Measurements from ENCODE around the gene TOMM6.
A peak's percentile ranks its signal among the peaks of the same experiment; 100 is the strongest.

Gene TOMM6

DNA sequence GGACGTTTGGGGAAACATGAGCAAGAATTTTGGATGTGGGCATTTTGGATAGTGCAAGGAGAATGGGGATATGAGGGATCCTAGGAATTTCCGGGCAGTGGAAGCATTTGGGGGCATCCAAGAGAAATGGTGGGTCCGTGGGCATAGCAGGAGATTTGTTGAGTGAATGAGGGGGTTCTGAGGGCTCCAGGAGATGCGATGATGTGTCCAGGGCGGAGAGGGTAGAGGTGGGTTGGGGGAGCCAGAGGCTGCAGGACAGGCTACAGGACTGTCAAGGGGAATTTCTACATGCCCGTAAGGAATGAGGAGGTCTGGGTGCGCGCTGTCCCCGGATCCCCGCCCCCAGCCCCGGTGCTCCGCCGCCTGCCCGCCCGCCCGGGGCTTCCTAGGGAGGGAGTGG is 8.2 kb upstream of the TOMM6 start:
- Histone ChIP-seq H3K36me3 (ENCODE audit: insufficient read depth, low read length) (peaks cover 9% of the 10 kb centered on the region; the same call in 1 of the 2 replicates), H3K9ac (ENCODE audit: insufficient read length) (peak overlapping the region; percentile 81), H3K27ac (no peak overlapping the region), H3K4me3 (peak overlapping the region; percentile 91), H3K9me3 (ENCODE audit: low read depth, low read length) (no peaks in the 10 kb centered on the region)
- no peak for DNase-seq (ENCODE audit: low read depth, low spot score)
- TF ChIP-seq FOXP2 (optimal IDR thresholded peaks at IDR 0.05; ENCODE audit: control extremely low read depth, extremely low read length, insufficient read depth), result no peak
- TF ChIP-seq EZH2 (IDR thresholded peaks at IDR 0.05), result no peak
- TF ChIP-seq POLR2AphosphoS5 (IDR thresholded peaks at IDR 0.05; ENCODE audit: borderline replicate concordance, low read depth, low read length), result no peak

DNA sequence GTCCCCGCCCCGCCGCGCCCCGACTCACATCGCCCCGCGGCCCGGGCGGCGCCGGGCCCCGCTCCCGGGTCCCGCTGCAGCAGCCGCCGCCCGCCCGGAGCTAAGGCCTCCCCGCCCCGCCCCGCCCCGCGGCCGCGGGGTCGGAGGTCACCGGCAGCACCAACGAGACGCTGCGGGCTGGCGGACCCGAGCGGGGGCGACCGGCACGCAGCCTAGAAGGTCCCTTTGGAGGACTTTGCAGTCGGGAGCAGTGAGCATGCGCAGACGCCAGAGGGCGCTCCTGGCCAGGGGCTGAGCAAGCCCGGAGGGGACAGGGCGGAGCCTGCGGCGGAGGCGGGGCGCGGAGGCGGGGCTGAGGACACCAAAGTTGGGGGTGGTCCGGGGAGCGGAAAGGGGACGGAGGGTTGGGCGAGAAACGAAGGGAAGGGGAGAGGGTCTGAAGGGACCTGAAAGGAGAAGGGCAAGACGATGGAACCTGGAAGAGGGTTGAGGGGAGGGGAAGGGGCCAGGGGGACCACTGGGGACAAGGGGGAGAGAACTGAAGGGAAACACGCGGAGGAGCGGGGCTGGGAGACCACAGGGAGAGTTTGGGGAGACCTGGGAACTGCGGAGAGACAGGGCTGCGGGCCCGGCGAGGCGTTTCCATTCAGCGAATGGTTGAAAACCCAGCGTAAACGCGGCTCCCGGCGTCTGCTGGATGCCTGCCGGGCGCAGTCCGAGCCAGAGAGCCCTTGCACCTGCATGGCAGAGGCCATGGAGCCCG is 7.5 kb upstream of the TOMM6 start, which contains the start of gene FRS3:
Gene FRS3 (minus strand): TSS at position 113 of the 763 bp plus-strand sequence. CDS start 2,913 bp downstream, outside the sequence.
- peak within 1 kb of the TSS; percentile 81 for H3K9ac ChIP-seq (ENCODE audit: insufficient read length)
- no peak within 1 kb of the TSS for H3K27ac ChIP-seq

DNA sequence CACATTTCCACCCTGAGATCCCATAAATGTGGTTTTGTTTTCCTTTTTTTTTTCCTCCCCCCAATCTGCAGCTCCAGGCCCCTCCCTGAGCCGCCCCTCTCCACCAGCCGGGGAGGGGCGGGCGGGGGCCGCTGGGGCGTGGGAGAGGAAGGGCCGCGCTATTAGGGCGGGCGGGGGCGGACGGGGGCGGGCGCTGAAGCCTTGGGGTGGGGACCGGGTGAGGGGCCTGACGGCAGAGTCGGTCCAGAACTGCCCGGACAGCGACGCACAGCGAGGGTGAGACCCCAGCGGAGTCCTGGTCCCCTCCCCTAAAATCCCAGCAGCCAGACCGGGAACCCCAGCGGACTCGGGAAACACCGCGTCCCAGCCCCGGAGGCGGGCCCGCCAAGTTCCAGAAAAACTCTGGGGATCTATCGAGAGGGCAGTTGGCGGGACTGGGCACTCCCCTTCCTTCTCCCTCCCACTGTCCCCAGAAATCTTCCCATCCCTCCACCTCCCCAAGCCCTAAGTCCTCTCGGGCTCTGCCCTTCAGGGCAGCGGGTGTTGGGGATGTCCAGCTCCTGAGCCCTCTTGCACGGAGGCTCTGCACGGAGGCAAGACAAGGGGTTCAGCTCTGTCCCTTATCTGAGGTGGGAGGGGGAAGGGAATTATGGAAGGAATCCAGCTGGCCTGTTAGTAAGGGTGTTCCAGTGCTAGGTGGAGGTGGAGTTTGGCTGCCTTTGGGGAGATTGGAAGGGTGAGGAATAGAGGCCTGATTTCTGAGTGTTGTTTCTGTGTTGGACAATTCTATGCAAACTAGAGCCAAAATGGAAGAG is 6.7 kb upstream of the TOMM6 start, which contains the start of gene PRICKLE4:
Gene PRICKLE4 (plus strand): TSS at position 232 of the 815 bp plus-strand sequence. CDS start 2,692 bp downstream, outside the sequence.
- no peak for TF ChIP-seq POLR2AphosphoS5 (IDR thresholded peaks at IDR 0.05; ENCODE audit: borderline replicate concordance, low read depth, low read length)
- TF ChIP-seq FOXP2 (optimal IDR thresholded peaks at IDR 0.05; ENCODE audit: control extremely low read depth, extremely low read length, insufficient read depth), result no peak
- TF ChIP-seq EZH2 (IDR thresholded peaks at IDR 0.05), result no peak
- Histone ChIP-seq H3K9me3 (ENCODE audit: low read depth, low read length) (no peaks in the 10 kb centered on the region), H3K4me3 (peak within 1 kb of the TSS; percentile 91), H3K9ac (ENCODE audit: insufficient read length) (peak within 1 kb of the TSS; percentile 59), H3K27ac (no peak within 1 kb of the TSS), H3K36me3 (ENCODE audit: insufficient read depth, low read length) (no peaks in the 10 kb centered on the region)
- DNase-seq (ENCODE audit: low read depth, low spot score), result no peak

More for the DNA sequence above, 7.5 kb upstream of the TOMM6 start, which contains the start of gene FRS3:
- Histone ChIP-seq H3K36me3 (ENCODE audit: insufficient read depth, low read length) (peaks cover 3% of the 10 kb centered on the region; the same call in 1 of the 2 replicates), H3K4me3 (peak within 1 kb of the TSS; percentile 91), H3K9me3 (ENCODE audit: low read depth, low read length) (no peaks in the 10 kb centered on the region)
- peak; percentile 52 for DNase-seq (ENCODE audit: low read depth, low spot score)
- TF ChIP-seq POLR2AphosphoS5 (IDR thresholded peaks at IDR 0.05; ENCODE audit: borderline replicate concordance, low read depth, low read length) (peak; percentile 61; the same call in 1 of the 2 replicates), FOXP2 (optimal IDR thresholded peaks at IDR 0.05; ENCODE audit: control extremely low read depth, extremely low read length, insufficient read depth) (peak; percentile 34), EZH2 (IDR thresholded peaks at IDR 0.05) (no peak)

DNA sequence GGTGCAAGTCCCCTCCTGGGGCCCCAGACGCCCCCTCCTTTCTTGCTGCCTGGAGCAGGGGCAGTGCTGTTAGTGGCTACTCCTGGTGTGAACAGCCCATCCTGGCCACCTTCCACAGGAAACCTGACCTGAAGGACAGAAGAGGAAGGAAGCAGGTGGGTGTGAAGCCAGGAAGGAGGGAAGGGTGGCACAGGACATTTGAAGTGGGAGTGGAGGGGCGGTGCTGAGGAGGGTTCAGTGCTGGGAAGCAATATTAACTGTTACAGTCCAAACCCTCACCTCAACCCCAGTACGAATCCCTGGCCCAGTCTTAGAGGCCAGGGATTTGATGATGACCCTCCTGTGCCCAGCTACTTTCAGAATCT is 6.1 kb upstream of the TOMM6 start:
- Histone ChIP-seq H3K4me3 (peak overlapping the region; percentile 91; the same call in 1 of the 2 replicates), H3K9me3 (ENCODE audit: low read depth, low read length) (no peaks in the 10 kb centered on the region), H3K9ac (ENCODE audit: insufficient read length) (no peak overlapping the region), H3K36me3 (ENCODE audit: insufficient read depth, low read length) (no peaks in the 10 kb centered on the region), H3K27ac (no peak overlapping the region)
- DNase-seq (ENCODE audit: low read depth, low spot score), result no peak
- TF ChIP-seq EZH2 (IDR thresholded peaks at IDR 0.05), result no peak
- no peak for TF ChIP-seq FOXP2 (optimal IDR thresholded peaks at IDR 0.05; ENCODE audit: control extremely low read depth, extremely low read length, insufficient read depth)

DNA sequence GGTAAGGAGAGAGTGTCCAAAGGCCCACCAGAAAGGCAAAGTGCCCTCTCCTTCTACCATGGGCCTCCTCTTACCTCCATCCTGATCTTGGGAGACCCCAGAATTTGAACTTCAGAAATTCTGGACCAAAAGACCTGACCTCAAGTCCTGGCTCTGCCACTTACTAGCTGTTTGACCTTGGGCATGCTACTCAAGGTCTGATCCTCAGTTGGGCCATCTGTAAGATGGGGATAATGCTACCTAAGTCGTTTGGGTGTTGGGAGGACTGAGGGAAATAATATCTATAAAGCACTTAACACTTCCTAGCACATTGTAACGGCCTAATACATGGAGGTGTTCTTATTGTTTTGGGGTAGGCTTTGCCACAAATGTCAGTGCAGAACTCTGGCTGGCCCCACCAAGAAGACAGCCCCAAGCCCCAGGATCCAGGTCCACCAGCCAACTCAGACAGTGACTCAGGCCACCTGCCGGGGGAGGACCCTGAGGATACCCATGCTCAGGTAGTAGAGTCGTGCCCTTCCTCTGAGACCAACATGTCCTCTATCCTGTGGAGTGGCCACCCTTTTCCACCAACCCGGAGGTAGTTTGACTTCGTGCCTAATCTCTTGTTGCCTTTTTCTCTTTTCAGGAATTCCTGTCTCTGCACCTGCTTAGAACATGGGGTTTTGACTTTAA is 4.3 kb upstream of the TOMM6 start:
- Histone ChIP-seq H3K36me3 (ENCODE audit: insufficient read depth, low read length) (no peaks in the 10 kb centered on the region), H3K27ac (no peak overlapping the region), H3K9ac (ENCODE audit: insufficient read length) (no peak overlapping the region), H3K9me3 (ENCODE audit: low read depth, low read length) (no peaks in the 10 kb centered on the region), H3K4me3 (no peak overlapping the region)
- no peak for DNase-seq (ENCODE audit: low read depth, low spot score)
- no peak for TF ChIP-seq FOXP2 (optimal IDR thresholded peaks at IDR 0.05; ENCODE audit: control extremely low read depth, extremely low read length, insufficient read depth)
- no peak for TF ChIP-seq EZH2 (IDR thresholded peaks at IDR 0.05)
- no peak for TF ChIP-seq POLR2AphosphoS5 (IDR thresholded peaks at IDR 0.05; ENCODE audit: borderline replicate concordance, low read depth, low read length)

DNA sequence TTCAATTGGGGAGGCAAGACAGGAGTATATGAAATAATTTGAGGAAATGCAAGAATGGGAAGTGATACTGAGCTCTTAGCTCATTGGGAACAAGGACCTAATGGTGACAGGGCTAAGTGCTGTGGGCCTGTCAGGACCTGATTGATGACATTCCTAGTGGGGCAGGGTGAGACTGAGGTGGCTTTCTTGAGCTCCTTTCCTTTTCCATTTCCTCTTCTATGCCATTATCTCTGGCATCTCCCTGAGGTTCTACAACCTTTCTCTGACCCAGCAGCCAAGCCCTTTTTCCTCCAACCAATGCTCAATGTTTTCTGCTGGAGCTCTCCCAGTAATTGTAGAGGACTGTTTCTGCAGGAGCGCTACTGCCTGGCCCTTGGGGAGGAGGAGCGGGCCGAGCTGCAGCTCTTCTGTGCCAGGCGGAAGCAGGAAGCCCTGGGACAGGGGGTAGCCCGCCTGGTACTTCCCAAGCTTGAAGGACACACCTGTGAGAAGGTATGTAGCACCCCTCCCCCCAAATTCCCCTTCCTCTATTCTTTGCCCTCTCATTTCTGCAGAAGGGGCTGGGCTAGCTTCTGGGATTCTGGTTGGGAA is 2.8 kb upstream of the TOMM6 start:
- Histone ChIP-seq H3K36me3 (ENCODE audit: insufficient read depth, low read length) (peaks cover 9% of the 10 kb centered on the region), H3K4me3 (no peak overlapping the region), H3K9ac (ENCODE audit: insufficient read length) (no peak overlapping the region), H3K9me3 (ENCODE audit: low read depth, low read length) (no peaks in the 10 kb centered on the region), H3K27ac (no peak overlapping the region)
- no peak for DNase-seq (ENCODE audit: low read depth, low spot score)
- peak; percentile 6; the same call in 1 of the 2 replicates for TF ChIP-seq POLR2AphosphoS5 (IDR thresholded peaks at IDR 0.05; ENCODE audit: borderline replicate concordance, low read depth, low read length)
- no peak for TF ChIP-seq EZH2 (IDR thresholded peaks at IDR 0.05)

DNA sequence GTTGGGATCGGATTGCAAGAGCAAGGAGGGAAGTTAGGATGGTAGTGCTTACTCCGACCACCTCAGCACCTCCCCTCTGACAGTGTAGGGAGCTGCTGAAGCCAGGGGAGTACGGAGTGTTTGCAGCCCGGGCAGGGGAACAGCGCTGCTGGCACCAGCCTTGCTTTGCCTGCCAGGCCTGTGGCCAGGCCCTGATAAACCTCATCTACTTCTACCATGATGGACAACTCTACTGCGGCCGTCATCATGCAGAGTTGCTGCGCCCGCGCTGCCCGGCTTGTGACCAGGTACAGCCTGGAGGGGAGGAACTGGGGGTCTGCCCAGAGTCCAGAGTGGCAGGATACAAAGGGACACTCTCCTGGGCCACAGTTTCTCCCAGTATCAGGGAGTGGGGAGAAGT is 2.2 kb upstream of the TOMM6 start:
- Histone ChIP-seq H3K4me3 (no peak overlapping the region), H3K27ac (no peak overlapping the region), H3K9me3 (ENCODE audit: low read depth, low read length) (no peaks in the 10 kb centered on the region), H3K36me3 (ENCODE audit: insufficient read depth, low read length) (peaks cover 15% of the 10 kb centered on the region), H3K9ac (ENCODE audit: insufficient read length) (no peak overlapping the region)
- TF ChIP-seq POLR2AphosphoS5 (IDR thresholded peaks at IDR 0.05; ENCODE audit: borderline replicate concordance, low read depth, low read length), result no peak
- no peak for TF ChIP-seq EZH2 (IDR thresholded peaks at IDR 0.05)
- no peak for TF ChIP-seq FOXP2 (optimal IDR thresholded peaks at IDR 0.05; ENCODE audit: control extremely low read depth, extremely low read length, insufficient read depth)
- DNase-seq (ENCODE audit: low read depth, low spot score), result no peak

Data from SK-N-MC (cell line).